ACHN (cell line): ENCODE results near the gene TNNC1.

Source experiments
- DNase-seq: peaks from one replicate; pipeline ENCODE4 v3.0.0-alpha.2; 2015
- in situ Hi-C: cut with HindIII; loops from 2 replicates; pipeline ENCODE4 v1.10.0; 2017; ENCODE audit warnings: low sequenced_read_pairs, low pct_ligation_motif_present, low pct_unique_long_range_greater_than_20kb

The TNNC1 gene

DNA sequence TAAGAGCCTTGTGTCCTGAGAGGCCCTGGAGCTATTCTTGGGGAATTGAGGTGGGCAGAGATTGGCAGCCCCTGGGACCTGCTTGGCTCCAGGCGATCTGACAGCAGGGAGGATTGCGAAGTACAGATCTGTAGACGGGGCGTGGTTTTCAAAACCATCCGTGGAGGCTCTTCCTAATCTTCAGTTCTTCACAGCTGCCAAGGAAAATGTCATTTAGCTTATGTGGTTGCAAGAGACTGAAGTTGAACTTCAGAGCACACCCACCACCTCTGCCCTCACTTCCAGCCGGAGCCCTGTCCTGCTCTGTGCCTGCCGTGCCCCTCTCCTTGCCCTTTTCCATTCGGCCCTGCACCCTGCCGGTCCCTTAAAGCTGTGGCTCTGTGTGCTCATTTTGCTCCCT, 14.5 kb upstream of the TNNC1 start:
- DNase-seq: no peak
- in situ Hi-C loops: no loop called here

DNA sequence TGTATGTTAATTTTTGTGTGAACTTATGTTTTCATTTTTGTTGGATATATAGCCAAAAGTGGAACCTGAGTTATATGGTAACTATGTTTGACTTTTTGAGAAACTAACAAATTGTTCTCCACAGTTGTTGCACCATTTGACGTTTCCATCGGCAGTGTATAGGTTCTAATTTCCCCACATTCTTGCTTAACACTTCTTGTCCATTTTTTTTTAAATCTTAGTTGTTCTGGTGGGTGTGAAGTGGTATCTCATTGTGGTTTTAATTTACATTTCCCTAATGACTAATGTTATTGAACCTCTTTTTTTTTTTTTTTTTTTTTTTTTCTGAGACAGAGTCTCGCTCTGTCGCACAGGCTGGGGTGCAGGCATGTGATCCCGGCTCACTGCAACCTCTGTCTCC, 9.6 kb upstream of the TNNC1 start:
- in situ Hi-C loops: no loop called here
- no peak for DNase-seq

DNA sequence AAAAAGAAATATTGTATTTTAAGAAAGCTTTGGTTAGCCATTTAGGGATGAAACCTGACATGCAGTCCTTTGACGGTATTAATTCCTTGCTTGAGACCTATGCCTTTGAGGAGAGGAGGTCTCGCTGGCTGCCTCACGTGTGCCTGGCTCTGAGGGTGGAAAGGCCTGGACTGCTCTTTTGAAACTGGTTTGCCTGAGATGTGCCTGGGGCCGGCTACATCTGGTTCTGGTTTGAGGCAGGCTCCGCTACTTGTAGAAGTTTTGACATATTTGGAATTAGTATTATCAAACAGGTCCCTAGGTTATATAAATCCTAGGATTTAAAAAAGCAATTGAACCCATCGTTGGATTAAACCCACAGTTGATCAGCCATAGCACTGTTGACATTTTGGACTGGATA, 8.0 kb upstream of the TNNC1 start:
- no peak for DNase-seq
- in situ Hi-C loops: no loop called here

DNA sequence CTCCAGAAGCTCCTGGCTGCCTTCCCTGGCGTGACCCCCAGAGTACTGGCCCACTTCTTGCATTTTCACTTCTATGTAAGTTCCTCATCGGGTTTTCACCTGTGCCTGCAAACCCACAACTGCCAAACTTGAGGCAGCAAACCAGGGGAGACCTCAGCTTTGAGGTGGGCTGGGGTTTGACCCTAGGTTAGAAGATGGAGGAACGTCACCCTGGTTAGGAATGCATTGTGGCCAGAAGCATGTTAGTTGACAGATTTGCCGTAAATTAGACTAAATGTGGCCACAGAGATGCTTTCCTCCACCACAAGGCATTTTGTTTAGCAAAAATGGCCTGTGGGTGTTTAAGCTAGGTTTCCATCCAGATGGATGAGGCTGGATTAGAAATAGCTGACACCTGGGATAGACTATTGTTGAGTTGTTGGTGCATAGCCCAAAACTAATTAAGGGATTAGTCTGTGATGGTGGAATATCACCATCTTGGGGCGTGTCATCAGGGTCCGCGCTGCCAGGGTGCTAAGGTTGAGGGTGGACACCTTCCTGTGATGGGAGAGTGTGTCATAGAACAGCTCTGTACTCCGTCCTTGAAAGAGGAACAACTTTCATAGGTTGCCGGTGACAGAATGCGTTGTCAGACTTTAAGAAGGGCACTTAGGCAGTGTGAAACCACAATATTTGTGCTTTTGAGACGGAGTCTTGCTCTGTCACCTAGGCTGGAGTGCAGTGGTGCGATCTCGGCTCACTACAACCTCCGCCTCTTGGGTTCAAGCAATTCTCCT, 5.1 kb upstream of the TNNC1 start:
- in situ Hi-C loops: no loop called here
- DNase-seq: no peak

DNA sequence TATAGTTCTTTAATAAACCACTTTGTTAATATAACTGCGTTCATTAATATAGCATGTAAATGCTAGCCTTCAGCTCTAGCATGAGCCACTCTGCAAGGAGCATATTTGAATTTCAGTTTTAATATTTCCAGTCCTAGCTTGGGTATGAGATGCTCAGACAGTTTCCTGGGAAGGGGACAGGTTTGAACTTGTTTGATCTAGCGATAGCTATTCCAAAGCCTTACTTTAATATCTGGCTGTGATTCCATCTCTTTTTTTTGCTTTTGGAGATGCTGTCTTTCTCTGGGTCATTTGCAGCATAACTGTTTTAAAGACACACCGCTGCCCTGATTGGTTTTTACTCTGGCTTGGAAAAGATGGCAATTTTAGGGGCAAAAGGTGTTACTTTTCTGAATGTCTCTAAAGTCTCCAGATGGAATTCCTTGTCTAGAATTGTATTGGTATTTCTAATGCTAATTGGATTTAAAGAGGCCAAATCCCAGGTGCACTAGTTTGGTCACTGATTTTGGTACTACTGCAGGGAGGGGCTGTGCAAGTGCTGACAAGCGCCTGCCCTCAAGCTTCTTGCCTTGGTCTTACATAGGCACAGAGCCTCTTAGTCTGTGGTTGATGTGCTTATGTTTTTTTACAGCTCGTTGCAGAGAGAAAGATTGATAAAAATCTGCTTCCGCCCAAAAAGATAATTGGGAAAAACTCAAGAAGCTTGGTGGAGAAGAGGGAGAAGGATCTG, 4.4 kb upstream of the TNNC1 start:
- in situ Hi-C loops: no loop called here
- DNase-seq: no peak

GRCh38 chr3:52456800-52457183, 3.0 kb upstream of the TNNC1 start:
- DNase-seq: no peak
- in situ Hi-C loops: no loop called here

GRCh38 chr3:52456169-52456799, 2.4 kb upstream of the TNNC1 start:
- peak; percentile 9 for DNase-seq
- in situ Hi-C loops: no loop called here

- in situ Hi-C loops: no loop called here
Measured at GRCh38 chr3:52455283-52456168, 1.7 kb upstream of the TNNC1 start, which contains the start of gene NISCH. NISCH (plus strand) TSS chr3:52455604; CDS start chr3:52455642, 38 bp downstream.

GRCh38 chr3:52454938-52455282, 1.1 kb upstream of the TNNC1 start:
- in situ Hi-C loops: no loop called here
- no peak for DNase-seq

More at GRCh38 chr3:52455283-52456168, 1.7 kb upstream of the TNNC1 start, which contains the start of gene NISCH:
- peak; percentile 80 for DNase-seq

DNA sequence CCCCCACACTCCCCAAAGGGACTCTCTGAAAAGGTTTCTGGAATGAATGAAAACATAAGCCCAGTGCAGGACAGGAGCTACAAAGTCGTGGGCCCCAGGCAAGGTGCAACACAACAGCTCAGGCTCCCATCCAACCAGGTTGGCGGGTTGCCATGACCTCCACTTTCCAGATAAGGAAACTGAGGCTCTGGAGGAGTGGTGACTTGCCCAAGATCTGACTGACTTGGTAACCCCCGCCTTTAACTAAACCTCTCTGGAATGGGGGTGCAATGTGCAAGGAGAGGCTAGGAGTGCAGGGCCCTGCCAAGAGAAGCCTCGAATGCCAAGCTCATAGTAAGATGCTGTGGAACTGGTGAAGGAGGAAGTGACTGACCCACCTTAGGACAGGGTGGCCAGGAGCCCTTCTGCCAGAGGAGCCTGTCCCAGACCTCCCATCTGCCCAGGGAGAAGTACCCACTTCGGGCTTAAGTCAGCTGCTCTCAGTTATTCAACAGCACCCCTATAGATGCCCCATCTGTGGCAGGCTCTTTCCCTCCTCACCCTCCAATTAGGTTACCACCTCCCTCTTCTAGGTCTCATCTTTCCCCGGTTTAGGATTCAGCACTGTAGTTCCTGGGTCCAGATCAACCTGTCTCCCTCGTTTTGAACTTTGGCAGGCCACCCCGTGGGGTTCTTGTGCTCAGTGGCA, 553 bp upstream of the TNNC1 start:
- no peak for DNase-seq
- in situ Hi-C loops: no loop called here

- in situ Hi-C loops: no loop called here
- DNase-seq: no peak
Measured at GRCh38 chr3:52452570-52453221, 1.1 kb downstream of the TNNC1 start.

- in situ Hi-C loops: no loop called here
- no peak for DNase-seq
Measured at GRCh38 chr3:52452126-52452525, 1.7 kb downstream of the TNNC1 start.

DNA sequence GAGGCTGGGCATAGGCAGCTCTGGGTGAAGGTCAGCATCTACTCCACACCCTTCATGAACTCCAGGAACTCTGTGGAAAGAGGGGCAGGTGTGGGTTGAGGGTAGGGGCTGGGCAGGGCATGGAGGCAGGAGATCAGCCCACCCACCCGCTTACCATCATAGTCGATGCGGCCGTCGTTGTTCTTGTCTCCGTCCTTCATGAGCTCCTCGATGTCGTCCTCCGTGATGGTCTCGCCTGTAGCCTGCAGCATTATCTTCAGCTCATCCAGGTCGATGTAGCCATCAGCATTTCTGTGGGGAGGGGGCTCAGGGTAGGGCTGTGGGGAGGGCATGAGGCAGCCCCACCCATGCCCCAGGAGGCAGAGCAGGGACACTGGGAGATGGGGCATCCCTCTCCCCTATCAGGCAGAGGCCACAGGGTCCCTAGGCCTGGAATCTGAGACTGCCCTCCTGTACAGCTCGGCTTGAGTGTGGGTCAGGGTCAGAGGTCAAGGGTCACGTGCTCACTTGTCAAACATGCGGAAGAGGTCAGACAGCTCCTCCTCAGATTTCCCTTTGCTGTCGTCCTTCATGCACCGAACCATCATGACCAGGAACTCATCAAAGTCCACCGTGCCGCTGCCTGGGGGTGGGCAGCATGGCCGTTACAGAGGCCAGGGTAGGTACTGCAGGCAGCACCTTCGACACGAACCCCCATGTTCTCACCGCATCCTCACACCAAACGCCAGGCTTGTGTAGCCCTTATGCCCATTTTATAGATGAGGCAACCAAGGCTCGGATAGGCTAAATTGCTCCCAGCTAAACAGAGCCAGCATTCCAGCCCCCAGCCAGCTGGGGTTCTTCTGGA, 2.4 kb downstream of the TNNC1 start:
- in situ Hi-C loops: no loop called here
- no peak for DNase-seq

DNA sequence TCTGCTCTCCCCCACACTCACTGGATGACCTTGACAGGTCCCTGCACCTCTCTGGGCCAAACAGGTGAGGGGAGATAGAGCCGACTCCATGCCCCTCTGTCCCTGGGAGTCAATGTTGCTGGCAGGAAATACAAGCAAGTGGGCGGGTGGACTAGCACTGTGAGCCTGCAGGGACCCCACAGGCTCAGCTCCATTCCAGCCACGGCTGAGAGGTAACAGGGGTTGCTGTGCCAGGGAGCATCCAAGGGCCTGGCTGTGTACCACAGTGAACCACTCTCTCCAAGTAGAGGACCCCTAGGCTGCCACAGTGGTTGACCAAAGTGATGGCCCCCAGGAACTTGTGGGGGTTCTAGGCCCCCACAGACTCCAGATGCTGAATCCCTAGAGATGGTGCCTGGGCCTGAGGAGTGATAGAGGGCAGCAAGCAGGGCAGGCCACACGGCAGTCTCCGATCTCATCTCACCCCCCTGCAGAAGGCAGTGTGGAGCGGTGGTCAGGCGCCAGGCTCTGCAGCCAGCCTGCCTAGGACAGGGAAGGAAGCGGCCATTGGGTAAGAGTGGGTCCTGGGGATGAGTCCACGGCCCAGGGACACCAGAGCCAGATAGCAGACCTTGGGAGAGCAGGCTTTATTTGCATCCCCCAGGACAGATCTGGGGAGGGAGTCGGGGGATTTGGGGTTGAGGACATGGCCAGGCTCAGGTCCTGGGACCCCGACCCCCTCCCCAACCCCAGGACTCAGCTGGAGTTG, 3.2 kb downstream of the TNNC1 start:
- in situ Hi-C loops: no loop called here

DNA sequence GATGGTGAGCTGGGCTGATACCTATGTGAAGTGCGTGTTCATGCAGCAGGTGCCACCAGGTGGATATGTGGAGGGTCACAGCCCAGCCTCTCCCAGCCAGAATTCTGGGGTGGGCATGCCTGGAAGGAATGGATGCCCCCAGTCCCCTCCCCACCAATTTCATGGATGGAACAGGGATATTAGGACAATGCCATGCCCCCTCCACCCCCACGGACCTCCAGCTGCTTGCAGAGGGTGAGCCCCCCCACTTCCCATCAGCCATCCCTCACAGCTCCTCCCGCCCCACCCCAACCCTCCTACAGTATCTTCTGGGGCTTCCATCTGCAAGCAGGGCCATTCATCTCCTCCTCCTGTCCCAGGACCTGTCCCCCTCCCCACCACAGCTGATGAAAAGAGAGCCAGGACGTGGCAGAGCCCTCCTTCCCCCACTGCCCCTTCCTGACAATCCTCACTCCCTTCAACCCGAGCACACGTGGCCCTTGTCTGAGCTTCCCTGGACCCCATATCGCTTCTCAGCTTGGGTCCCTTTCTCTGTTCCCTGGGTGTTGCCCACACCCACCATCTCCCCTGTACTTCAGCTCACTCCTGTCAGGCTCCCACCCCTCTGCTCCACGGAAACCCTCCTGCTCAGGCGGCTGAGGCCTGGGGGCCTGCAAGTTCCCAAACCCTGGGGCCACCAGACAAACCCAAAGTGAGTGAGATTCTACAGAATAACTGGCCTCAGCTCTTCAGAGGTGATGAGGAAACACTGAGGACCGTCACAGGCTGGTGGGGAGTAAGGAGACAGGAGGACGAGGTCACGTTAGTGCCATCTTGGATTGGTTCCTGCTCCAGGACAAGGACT, 6.1 kb downstream of the TNNC1 start:
- in situ Hi-C loops: no loop called here
- DNase-seq: no peak

More for the DNA sequence above, 3.2 kb downstream of the TNNC1 start:
- peak; percentile 4 for DNase-seq
